Superior temporal gyrus (tissue), 1 donor: Measurements from ENCODE around the gene SOX30.
"Not testable (repeated sequence)": the region's sequence is repeated elsewhere in the genome, so short reads cannot be mapped to it uniquely, and the experiment has no call there.

Source experiments
- DNase-seq: peaks from one replicate; pipeline ENCODE4 v3.0.0-alpha.2; 2016; ENCODE audit errors: extremely low spot score

The SOX30 gene

DNA sequence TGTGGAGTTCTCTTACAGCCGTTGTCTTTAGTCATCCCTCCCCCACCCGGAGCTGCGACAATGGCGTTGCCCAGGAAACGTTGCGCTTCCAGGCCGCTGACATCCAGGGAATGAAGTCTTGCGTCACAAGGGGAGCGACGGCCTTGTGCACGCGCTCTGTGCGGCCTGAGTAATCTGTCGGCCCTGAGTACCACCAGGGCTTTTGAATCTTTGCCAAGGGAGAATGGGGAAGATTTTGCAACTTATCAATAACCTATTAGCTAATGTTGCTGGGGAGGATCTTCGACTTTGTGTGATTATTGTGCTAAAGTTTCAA, at the start of gene SOX30:
SOX30 (minus strand) TSS at position 62 of the 316 bp plus-strand sequence. CDS start 360 bp downstream, outside the sequence.
- DNase-seq = no peak

- not testable (repeated sequence) for DNase-seq
Measured at GRCh38 chr5:157698674-157699073, 46.4 kb upstream of the SOX30 start.

GRCh38 chr5:157696154-157696553, 43.9 kb upstream of the SOX30 start:
- DNase-seq = not testable (repeated sequence)

GRCh38 chr5:157693816-157694215, 41.6 kb upstream of the SOX30 start:
- DNase-seq = not testable (repeated sequence)

- no peak for DNase-seq
Measured at GRCh38 chr5:157690690-157691433, 38.6 kb upstream of the SOX30 start.

DNA sequence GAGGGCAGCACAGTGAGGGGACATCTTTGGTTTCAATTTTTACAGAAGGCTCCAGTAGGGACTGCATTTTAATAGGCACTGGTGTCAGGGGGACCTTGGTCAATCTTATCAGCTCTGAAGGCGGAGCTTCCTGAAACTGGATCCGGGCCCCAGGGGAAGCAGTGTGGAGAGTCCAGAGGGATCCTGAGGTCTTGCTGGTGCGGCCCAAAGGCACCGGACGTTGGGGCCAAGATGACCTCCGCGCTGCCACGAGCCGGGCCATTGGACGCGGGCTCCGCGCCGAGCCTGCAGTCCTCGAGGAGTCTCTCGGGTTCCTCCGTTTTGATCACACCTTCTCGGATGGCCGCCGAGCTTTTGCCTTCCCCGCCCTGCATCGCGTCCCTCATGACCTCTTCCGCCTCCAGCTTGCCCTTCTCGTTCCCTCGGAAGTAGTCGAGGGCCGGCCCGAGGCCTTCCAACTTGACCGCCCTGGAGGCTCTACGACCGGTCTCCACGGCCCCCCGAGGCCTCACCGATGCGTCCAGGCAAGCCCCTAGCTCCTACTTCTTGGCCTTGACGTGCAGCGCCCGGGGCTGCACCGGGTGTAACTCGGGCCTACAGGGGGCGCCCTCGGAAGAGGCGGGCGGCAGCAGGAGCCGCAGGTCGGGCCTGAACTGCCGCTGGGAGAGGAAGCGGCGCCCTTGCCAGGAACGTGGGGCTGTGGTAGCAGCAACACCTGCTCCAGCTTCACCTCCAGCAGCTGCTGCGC, 37.9 kb upstream of the SOX30 start:
- DNase-seq = no peak

GRCh38 chr5:157687198-157687554, 34.9 kb upstream of the SOX30 start:
- DNase-seq = no peak

DNA sequence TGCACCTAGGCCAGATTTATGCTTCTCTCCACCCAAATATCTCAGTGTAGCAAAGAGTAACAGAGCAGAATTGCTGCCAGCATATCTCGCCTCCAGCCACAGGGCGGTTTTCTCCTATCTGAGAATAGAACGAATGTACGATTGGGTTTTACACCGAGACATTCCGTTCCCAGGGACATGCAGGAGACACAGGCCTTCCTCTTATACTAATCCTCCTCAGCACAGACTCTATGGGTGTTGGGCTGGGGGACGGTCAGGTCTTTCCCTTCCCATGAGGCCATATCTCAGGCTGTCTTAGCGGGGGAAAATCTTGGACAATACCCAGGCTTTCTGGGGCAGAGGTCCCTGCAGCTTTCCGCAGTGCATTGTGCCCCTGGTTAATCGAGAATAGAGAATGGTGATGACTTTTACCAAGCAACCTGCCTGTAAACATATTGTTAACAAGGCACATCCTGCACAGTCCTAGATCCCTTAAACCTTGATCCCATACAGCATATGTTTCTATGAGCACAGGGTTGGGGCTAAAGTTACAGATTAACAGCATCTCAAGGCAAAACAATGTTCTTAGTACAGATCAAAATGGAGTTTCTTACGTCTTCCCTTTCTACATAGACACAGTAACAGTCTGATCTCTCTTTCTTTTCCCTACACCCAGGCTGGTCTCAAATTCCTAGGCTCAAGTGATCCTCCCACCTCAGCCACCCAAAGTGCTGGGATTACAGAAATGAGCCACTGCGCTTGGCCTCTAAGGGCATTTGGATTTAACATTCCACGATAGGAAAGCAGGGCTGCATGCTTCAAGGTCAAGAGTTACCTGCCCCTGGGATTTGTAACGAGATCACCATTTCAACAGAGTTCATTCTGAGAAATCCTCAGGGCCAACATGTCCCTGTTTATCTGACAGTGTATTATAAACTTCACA, 34.3 kb upstream of the SOX30 start:
- not testable (repeated sequence) for DNase-seq

DNA sequence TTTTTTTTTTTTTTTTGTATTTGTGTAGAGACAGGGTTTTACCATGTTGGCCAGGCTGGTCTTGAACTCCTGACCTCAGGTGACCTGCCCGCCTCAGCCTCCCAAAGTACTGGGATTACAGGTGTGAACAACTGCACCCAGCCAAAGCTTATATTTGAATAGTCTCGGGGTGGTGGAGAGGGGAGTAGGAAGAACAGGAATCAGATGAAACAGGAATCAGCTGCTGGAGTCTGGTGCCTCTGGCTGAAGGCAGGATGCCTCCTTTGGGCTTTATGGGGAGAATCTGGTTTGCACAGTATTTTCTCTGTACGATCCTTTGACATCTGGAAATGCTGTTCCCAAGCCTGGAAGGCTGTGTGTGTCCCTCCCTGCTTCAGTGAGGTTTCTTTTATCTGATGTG, 30.0 kb upstream of the SOX30 start:
- DNase-seq = no peak

DNA sequence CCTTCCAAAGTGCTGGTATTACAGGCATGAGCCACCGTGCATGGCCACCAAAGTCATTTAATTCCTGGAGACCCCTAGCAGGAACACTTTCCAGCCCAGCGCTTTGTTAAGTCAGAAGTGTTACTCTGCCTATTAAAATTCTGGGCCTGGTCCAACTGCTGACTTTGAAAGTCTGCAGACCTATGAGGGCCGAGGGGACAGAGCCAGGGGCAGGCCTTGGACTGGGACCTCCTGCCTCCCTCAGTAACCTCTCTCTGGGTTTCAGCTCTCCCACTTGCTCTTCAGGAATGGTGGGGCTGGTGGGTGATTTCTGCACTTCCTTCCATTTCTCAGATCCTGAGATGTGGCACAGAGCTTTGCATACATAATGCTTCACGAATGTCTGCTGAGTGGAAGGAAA, 28.8 kb upstream of the SOX30 start:
- DNase-seq = no peak

GRCh38 chr5:157680239-157680638, 28.0 kb upstream of the SOX30 start:
- no peak for DNase-seq

DNA sequence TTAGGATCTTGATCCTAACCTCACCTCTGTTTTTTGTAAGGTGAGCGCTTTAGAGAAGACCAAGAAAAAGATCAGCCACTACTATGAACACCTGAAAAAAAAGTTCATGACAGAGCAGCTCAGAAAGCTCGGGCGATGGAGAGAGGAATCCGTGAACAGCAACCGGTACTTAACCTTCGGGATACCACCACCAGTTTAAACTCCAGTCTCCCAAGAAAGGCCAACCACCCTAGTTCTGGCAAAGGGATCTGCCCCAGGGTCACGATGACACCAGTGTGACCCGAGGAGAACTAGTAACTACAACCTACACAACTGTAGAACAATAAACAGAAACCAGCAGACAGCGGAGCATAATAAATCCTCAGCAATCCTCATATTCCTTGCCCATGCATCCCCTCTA, 27.6 kb upstream of the SOX30 start:
- DNase-seq = no peak

- DNase-seq = no peak
Measured at GRCh38 chr5:157677931-157678330, 25.7 kb upstream of the SOX30 start.

GRCh38 chr5:157674351-157674750, 22.1 kb upstream of the SOX30 start:
- not testable (repeated sequence) for DNase-seq

DNA sequence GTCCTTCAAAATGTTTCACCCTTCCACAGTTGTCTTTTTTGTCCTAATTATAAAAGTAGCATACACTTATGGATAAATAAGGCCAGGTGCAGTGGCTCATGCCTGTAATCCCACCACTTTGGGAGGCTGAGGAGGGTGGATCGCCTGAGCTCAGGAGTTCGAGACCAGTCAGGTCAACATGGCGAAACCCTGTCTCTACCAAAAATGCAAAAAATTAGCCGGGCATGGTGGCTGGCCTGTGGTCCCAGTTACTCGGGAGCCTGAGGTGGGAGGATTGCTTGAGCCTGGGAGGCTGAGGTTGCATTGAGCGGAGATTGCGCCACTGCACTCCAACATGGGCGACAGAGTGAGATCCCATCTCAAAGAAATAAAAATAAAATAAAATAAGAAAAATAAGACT, 20.7 kb upstream of the SOX30 start:
- DNase-seq = no peak

GRCh38 chr5:157671592-157672330, 19.5 kb upstream of the SOX30 start:
- DNase-seq = no peak

DNA sequence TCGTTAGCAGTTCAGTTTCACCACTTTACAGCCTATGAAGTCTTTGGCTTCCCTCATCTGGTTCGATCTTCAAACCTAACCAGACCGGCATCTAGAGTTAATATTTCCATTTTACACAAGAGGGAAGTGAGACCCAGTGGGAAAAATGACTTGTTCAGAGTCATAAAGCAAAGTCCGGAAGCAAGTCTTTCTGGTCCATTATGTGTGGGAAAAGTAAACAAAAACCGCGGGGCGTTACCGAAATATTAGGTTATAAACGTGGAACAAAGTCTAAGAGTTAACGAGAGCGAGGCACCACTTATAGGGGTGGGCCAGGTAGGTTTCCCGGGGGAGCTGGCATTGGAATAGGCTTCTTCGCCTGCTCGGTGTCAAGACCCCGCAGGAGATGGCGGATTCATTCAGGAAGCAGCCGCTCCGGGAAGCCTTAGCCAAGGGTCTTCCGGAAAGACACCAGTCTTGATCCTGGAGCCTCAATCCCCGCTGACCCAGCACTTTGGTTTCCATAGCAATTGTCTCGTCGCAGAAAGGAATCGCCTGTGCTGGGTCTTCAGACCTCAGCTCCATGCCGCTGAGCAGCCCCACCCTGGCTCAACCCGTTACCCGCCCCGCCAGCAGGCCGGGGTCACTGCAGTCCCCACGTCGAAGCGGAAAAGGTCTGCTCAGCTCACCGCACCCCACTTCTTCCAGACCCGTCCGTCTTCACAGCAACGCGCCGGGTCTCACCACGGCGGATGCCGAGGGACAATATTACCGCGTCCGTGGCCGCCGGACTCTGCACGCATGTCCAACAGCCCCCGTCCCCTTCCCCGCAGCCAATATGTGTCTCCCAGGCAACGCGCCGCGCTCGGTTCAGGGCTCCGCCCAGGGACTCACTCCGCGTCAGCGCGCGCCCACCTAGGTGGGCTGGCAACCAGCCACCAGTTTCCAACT, 18.7 kb upstream of the SOX30 start, which contains the start of gene C5orf52:
C5orf52 (plus strand) TSS at position 872 of the 930 bp plus-strand sequence. CDS start 82 bp downstream, outside the sequence.
- DNase-seq = no peak

DNA sequence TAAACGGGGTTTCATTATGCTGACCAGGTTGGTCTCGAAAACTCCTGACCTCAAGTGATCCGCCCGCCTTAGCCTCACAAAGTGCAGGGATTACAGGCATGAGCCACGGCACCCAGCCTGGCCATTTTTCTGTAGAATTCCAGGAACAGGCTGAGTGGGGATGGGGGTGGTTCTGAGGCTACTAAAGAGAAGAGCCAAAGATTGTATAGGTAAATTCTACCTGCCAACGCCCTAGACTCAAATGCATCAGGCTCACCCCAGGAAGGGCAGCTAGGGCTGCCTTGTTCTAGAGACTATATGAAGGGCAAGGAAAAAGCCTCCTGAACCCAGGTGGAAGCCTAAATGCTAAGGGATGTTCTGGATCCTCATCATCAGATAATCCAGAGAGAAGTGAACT, 17.5 kb upstream of the SOX30 start:
- DNase-seq = no peak

GRCh38 chr5:157668356-157668755, 16.1 kb upstream of the SOX30 start:
- no peak for DNase-seq

GRCh38 chr5:157665467-157666070, 13.3 kb upstream of the SOX30 start:
- no peak for DNase-seq
